ENCODE measurements around the gene AP2S1.
"Not testable (repeated sequence)": the region's sequence is repeated elsewhere in the genome, so short reads cannot be mapped to it uniquely, and the experiment has no call there.

Gene AP2S1

GRCh38 chr19:46850228-46851203, at the start of gene AP2S1:
TSS of gene AP2S1 (minus strand) at chr19:46850846. CDS start at chr19:46850766, 80 bp downstream.
- DNase-seq = peak; percentile 100

DNA sequence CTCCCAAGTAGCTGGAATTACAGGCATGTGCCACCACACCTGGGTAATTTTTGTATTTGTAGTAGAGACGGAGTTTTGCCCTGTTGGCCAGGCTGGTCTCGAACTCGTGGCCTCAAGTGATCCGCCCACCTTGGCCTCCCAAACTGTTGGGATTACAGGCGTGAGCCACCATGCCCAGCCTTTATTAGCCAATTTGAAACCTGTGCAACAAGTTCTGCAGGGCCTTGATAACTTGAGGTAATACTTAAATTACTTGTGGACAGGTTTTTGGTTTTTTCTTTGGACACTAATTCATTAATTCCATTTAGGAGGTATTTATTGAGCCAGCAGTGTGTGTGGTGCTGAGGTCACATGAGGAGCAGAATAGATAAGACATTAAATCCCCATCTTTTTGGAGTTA, 49.7 kb upstream of the AP2S1 start:
- no peak for DNase-seq

- no peak for DNase-seq
Measured at GRCh38 chr19:46898731-46899130, 48.1 kb upstream of the AP2S1 start.

DNA sequence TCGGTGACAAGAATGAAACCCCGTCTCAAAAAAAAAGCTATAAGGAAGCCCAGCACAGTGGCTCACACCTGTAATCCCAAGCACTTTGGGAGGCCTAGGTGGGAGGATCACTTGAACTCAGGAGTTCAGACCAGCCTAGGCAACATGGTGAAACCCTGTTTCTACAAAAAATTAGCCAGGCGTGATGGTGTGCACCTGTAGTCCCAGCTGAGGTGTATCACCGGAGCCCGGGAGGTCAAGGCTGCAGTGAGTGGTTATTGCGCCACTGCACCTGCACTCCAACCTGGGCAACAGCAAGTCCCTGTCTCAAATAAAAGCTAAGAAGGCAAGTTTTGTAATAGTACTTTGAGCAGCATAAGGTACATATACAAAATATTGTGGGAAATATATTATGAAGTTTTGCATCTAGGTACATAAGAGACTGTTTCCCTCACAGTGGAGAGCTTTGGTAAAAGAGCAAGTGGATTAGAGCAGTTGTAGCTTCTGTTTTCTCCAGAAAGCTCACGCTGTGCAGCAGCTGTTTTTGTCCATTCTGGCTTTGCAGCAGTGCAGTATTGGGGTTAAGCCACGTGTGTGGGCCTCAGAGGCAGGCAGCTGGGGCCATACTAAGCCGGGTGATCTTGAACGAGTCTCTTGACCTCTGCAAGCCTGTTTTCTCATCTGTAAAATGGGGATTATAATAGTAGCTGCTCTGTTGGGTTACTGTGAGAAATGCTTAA, 45.6 kb upstream of the AP2S1 start:
- peak; percentile 11 for DNase-seq

GRCh38 chr19:46892252-46893179, 41.9 kb upstream of the AP2S1 start:
- no peak for DNase-seq

DNA sequence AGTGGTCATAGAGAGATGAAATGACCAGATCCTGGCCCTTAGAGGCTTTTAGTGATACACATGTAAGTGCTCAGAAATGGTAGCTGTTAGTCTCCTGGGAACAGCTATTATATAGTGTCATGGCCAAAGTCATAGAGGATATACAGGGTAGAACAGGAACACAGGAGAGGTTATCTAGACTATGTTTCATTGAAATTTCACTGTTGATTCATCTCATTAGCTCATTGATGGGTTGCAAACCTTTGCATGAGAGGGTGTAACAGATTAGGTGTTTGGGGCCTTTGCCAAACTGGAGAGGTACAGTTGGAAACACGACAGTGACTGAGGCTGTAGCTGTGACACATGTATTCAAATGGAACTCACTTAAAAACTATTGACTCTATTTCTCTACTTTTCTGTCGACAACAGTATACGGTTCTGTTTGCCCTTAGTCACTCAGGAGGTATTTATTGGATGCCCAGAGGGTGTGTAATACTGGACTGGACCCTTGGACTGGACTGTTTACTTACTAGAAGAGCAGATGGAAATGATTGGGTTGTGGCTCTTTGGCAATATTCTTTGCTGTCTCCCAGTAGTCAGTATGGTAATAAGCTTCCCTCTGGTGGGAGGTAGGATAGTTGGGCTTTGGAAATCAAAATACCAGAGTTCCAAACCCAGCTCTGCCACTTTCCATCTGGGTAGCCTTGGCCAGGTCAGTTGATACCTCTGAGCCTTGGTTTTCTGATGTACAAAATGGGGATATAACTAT, 40.0 kb upstream of the AP2S1 start:
- DNase-seq = no peak

- DNase-seq = no peak
Measured at GRCh38 chr19:46887240-46887782, 36.7 kb upstream of the AP2S1 start.

GRCh38 chr19:46886546-46887239, 36.0 kb upstream of the AP2S1 start:
- no peak for DNase-seq

GRCh38 chr19:46885411-46885810, 34.8 kb upstream of the AP2S1 start:
- no peak for DNase-seq

DNA sequence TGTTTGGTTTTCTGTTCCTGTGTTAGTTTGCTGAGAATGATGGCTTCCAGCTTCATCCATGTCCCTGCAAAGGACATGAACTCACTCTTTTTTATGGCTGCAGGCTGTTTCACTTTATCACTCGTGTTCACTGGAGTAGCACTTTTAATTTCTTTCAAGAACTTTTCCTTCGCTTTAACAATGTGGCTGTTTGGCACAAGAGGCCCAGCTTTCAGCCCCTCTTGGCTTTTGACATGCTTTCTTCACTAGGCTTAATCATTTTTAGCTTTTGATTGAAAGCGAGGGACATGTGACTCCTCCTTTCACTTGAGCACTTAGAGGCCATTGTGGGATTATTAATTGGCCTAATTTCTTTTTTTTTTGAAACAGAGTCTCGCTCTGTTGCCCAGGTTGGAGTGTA, 32.1 kb upstream of the AP2S1 start:
- not testable (repeated sequence) for DNase-seq

DNA sequence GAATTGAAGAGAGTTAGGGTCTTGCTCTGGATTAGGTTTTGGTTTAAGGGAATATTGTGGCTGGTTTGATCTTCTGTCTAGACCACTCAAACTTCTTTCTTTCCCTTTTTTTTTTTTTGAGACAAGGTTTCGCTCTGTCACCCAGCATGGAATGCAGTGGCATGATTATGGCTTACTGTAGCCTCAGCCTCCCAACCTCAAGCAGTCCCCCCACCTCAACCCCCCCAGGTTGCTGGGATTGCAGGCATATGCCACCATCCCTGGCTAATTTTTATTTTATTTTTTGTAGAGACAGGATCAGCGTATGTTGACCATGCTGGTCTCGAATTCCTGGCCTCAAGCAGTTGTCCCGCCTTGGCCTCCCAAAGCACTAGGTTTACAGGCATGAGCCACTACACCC, 31.4 kb upstream of the AP2S1 start:
- DNase-seq = no peak

DNA sequence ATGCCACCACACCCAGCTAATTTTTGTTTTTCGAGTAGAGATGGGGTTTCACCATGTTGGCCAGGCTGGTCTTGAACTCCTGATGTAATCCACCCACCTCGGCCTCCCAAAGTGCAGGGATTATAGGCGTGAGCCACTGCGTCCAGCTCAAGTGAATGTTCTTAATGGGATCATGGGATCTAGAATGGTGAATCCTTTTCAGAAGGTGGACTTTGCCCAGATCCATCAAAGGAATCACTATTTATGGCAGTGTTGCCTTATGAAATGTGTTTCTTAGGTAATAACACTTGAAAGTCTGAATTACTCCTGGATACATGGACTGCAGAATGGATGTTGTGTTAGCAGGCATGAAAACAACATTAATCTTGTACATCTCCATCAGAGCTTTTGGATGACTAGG, 30.4 kb upstream of the AP2S1 start:
- no peak for DNase-seq

- DNase-seq = no peak
Measured at GRCh38 chr19:46880431-46880830, 29.8 kb upstream of the AP2S1 start.

DNA sequence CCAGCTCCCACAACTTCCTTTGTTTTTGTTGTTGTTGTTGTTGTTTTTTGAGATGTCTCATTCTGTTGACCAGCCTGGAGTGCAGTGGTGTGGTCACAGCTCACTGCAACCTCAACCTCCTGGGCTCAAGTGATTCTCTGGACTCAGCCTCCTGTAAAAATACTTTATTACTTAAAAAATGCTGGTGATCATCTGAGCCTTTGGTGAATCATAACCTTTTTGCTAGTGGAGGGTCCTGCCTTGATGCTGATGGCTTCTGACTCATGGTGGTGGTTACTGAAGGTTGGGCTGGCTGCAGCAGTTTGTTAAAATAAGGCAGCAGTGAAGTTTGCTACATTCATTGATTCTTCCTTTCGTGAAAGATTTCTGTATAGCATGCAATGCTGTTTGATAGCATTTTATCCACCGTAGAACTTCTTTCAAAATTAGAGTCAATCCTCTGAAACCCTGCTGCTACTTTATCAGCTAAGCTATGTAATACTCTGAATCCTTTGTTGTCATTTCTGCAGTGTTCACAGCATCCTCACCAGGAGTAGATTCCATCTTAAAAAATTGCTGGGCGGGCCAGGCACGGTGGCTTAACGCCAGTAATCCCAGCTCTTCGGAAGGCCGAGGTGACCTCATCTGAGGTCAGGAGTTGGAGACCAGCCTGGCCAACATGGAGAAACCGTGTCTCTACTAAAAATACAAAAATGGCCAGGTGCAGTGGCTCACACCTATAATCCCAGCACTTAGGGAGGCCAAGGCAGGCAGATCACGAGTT, 28.1 kb upstream of the AP2S1 start:
- DNase-seq = no peak

- DNase-seq = no peak
Measured at GRCh38 chr19:46875657-46876056, 25.0 kb upstream of the AP2S1 start.

GRCh38 chr19:46875234-46875633, 24.6 kb upstream of the AP2S1 start:
- DNase-seq = no peak

GRCh38 chr19:46872967-46873366, 22.3 kb upstream of the AP2S1 start:
- DNase-seq = no peak

DNA sequence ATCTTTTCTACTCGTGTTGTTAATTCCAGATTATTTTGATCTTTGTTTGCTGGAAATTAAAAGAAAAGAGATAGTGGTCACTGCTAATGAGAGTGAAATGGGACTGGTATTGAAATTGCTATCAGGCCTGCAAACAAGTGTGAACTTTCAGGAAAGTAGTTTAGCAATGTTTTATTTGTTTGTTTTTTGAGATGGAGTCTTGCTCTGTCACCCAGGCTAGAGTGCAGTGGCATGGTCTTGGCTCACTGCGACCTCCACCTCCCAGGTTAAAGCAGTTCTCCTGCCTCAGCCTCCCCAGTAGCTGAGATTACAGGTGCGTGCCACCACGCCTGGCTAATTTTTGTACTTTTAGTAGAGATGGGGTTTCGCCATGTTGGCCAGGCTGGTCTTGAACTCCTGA, 20.5 kb upstream of the AP2S1 start:
- not testable (repeated sequence) for DNase-seq

- DNase-seq = no peak
Measured at GRCh38 chr19:46868025-46868802, 17.6 kb upstream of the AP2S1 start.

DNA sequence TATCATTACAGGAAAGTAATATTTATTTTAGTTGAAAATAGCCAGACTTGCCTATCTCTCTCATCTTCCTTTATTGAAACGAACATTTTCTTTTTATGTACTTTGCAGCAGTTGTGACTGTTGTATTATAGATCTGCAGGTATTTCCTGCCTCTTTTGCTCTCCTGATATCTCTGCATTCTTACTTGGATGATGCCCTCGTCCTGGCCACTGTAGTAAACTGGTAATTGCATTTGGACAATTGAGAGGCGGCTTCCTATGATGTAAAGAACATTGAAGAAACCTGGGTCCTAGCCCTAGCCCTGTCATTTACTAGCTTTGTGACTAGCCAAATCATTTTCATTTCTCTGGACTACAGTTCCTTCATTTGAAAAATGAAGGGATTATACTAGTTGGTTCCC, 16.5 kb upstream of the AP2S1 start:
- DNase-seq = no peak

Data from NCI-H2171 treated with DMSO at 0.1 percent for 48 hours (cell line).